MG63 (cell line): Measurements from ENCODE around the gene PROB1. TPM values are rescaled to one million over a fixed set of nuclear protein-coding genes. Genes with fewer than 3 reads are reported as not detected.
A peak's percentile ranks its signal among the peaks of the same experiment; 100 is the strongest.
"Not testable (repeated sequence)": the region's sequence is repeated elsewhere in the genome, so short reads cannot be mapped to it uniquely, and the experiment has no call there.

Source experiments
- DNase-seq: peaks from one replicate; pipeline ENCODE4 v3.0.0-alpha.2; 2020
- H3K27me3 ChIP-seq: fragments of 250-450 bp; sonication (Bioruptor Pico); 2 replicates; pipeline ENCODE4 v1.5.1; 2020; ENCODE audit warnings: mild to moderate bottlenecking, moderate library complexity
- H3K36me3 ChIP-seq: fragments of 250-450 bp; sonication (Bioruptor Pico); 2 replicates; pipeline ENCODE4 v1.5.1; 2020; ENCODE audit warnings: mild to moderate bottlenecking, moderate library complexity
- H3K4me3 ChIP-seq: fragments of 250-450 bp; sonication (Bioruptor Pico); 2 replicates; pipeline ENCODE4 v1.5.1; 2020; ENCODE audit warnings: mild to moderate bottlenecking, moderate library complexity
- H3K9me3 ChIP-seq: fragments of 250-450 bp; sonication (Bioruptor Pico); 2 replicates; pipeline ENCODE4 v1.5.1; 2020; ENCODE audit warnings: mild to moderate bottlenecking, moderate library complexity
- total RNA-seq: library from RNA; depleted of rRNA; stranded (reverse); fragments of >200 nt; shearing (Covaris generic); gene quantifications from 2 replicates; pipeline ENCODE4 v1.2.3, GENCODE V29; 2014; ENCODE audit warnings: low replicate concordance

The PROB1 gene
- total RNA-seq, 1 experiment from 2014 or later, result 0.13 TPM

DNA sequence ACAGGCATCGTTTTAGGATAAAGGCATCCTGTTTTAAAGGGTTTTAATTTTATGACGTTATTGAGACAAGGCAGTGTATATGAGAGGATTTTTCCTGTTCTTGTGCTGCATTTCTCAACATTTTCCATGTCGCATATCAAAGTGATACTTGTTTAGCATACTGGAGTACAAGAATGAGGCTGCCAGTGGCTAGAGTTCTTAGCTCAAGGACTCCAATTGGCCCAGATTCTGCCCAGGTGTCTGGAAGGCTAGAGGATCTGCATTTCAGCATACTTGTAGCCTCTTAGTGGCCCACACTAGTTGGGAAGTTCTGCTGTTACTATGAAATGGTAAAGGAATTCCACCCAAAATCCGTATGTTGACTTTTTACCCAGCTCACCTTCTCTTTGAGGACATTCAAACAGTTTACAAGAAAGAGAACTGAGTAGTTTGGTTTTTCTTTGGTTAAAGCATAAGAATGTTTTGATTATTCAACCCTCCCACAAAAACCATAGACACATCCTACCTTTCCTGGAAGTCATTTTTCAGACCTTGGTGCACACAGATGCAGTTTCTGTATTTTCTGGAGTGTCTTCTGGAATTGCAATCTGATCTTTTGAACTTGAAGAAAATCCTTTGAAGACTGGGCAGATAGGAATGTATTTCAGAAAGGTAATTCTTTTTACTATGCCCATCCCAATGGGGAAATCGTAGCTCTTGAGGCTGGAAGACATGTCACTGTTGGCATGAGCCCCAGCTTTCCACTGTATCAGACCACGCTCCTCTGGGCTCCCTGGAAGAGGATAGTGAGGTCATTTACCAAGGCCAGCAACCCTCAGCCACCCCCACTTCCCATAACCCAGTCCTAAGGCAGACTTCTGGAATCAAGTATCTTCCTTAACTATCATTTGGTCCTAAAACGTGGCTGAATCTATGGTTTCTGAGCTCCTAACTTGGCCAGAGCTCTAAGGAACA is 23.1 kb downstream of the PROB1 start:
- Histone ChIP-seq H3K36me3 (peaks cover 74% of the 10 kb centered on the region), H3K9me3 (no peaks in the 10 kb centered on the region), H3K4me3 (no peak overlapping the region), H3K27me3 (no peaks in the 10 kb centered on the region)
- peak; percentile 70 for DNase-seq

DNA sequence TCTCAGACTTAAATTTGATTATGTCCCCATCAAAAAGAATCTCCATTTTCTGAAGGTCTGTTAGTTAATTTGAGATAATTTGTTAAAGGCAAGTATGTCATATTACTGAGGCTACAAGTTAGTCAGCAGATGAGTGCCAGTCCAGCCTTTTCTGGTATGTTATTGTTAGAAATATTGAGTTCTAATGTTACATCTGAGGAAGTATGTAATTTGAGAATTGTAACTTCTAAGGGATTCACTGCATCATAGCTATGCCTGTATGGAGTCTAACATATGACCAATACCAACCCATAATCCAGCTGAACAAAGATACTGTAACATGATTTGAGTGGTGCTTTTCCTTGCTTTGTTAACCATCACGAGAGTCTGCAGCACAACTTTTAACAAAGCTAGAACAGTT is 25.7 kb downstream of the PROB1 start:
- Histone ChIP-seq H3K36me3 (peaks cover 82% of the 10 kb centered on the region), H3K27me3 (no peaks in the 10 kb centered on the region), H3K9me3 (no peaks in the 10 kb centered on the region), H3K4me3 (no peak overlapping the region)
- no peak for DNase-seq

DNA sequence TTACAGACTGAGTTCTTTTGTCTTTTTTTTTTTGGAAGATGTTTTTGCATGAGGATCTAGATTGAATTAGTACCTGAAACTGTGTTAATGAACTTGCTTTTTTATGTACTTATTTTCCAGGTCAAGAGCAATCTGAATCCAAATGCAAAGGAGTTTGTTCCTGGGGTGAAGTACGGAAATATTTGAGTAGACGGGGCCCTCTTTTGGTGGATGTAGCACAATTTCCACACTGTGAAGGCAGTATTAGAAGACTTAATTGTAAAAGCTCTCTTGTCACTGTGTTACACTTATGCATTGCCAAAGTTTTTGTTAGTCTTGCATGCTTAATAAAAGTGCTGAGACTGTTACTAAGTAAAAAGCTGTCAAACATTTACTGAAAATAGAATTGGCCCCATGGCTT is 26.3 kb downstream of the PROB1 start:
- no peak for DNase-seq
- H3K4me3 ChIP-seq, result no peak overlapping the region

DNA sequence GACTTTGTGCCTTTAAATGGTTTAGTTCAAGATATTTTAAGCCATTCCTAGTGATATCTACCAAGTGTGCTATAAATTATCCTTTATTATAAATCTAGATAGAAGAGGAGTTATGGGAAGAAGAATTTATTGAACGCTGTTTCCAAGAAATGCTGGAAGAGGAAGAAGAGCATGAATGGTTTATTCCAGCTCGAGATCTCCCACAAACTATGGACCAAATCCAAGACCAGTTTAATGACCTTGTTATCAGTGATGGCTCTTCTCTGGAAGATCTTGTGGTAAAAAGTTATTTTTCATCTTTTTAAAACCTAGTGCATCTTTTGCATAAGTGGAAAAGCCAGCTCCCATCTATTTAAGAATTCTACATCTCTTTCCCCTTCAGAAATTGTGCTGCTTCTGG is 30.4 kb downstream of the PROB1 start:
- Histone ChIP-seq H3K9me3 (no peaks in the 10 kb centered on the region), H3K27me3 (no peaks in the 10 kb centered on the region), H3K4me3 (no peak overlapping the region), H3K36me3 (peaks cover 71% of the 10 kb centered on the region)
- no peak for DNase-seq

More for the DNA sequence above, 26.3 kb downstream of the PROB1 start:
- peaks cover 88% of the 10 kb centered on the region for H3K36me3 ChIP-seq
- no peaks in the 10 kb centered on the region for H3K27me3 ChIP-seq
- no peaks in the 10 kb centered on the region for H3K9me3 ChIP-seq

DNA sequence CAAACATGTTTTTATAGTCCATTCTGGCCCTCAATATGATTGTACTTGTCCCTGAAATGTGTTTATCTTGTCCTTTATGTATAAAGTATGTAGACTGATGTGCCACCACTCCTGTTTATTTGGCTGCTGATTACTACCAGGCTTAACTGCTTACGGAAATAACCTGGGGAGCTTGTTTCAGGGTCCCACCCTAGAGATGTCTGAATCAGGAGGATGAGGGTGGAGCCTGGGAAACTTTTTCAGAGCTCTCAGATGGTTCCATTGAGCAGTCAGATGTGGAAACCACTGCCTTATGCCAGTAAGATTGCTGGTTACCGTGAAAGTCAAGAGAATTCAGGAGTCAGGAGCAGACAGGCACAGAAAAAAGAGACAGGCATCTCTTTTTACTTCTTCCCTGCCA is 31.0 kb downstream of the PROB1 start:
- Histone ChIP-seq H3K9me3 (no peaks in the 10 kb centered on the region), H3K27me3 (no peaks in the 10 kb centered on the region), H3K4me3 (no peak overlapping the region), H3K36me3 (peaks cover 66% of the 10 kb centered on the region)
- no peak for DNase-seq

DNA sequence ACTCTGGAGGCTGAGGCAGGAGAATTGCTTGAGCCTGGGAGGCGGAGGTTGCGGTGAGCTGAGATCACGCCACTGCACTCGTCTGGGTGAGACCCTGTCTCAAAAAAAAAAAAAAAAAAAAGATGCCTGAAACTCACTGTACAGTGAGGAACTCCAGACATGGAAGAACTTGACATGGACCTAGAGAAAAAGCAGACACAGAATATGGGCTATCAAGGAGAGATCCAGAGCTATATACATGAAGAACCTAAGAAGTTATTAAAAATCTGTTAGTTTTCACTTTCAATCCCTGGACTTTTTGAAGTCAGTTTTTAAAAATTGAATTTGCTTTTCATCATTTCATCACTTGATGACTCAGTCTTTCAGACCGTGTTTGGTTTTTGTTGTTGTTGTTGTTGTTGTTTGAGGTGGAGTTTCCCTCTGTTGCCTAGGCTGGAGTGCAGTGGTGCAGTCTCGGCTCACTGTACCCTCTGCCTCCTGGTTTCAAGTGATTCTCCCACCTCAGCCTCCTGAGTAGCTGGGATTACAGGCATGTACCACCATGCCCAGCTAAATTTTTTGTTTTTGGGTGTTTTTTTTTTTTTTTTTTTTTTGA is 33.0 kb downstream of the PROB1 start:
- Histone ChIP-seq H3K9me3 (no peaks in the 10 kb centered on the region), H3K36me3 (peaks cover 61% of the 10 kb centered on the region), H3K27me3 (no peaks in the 10 kb centered on the region), H3K4me3 (no peak overlapping the region)
- DNase-seq, result no peak

DNA sequence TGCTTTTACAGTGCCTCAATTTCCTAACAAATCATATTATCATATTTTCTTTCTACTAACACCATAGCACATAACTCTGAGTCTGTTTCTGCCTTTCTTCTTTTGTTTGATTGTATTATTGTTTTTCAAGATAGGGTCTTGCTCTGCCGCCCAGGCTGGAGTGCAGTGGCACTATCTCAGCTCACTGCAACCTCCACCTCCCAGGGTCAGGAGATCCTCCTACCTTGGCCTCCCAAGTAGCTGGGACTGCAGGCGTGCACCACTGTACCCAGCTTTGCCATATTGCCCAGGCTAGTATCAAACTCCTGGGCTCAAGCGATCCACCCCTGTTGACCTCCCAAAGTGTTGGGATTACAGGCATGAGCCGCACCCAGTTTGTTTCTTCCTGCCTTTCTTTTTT is 34.5 kb downstream of the PROB1 start:
- H3K36me3 ChIP-seq, result peaks cover 53% of the 10 kb centered on the region

DNA sequence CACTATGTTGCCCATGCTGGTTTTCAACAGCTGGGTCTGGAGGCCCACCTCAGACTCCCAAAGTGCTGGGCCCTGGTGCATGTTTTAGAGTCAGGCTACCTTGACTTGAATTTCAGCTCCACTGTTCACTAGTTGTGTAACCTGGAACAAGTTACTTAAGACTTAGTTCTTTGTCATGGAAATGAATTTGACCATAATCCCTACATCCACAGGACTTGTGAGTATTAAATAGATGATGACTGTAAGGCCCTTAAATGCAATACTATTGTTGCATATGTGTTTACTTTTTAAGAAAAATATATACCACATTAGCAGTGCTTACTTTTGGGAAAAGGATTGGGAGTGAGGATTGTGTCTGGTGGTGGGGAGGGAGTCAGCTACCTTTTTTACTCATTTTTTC is 36.8 kb downstream of the PROB1 start:
- H3K4me3 ChIP-seq, result no peak overlapping the region
- DNase-seq, result no peak
- peaks cover 45% of the 10 kb centered on the region for H3K36me3 ChIP-seq
- no peaks in the 10 kb centered on the region for H3K27me3 ChIP-seq
- H3K9me3 ChIP-seq, result peaks cover 11% of the 10 kb centered on the region

More for the DNA sequence above, 34.5 kb downstream of the PROB1 start:
- Histone ChIP-seq H3K9me3 (no peaks in the 10 kb centered on the region), H3K27me3 (no peaks in the 10 kb centered on the region), H3K4me3 (no peak overlapping the region)
- DNase-seq, result no peak

DNA sequence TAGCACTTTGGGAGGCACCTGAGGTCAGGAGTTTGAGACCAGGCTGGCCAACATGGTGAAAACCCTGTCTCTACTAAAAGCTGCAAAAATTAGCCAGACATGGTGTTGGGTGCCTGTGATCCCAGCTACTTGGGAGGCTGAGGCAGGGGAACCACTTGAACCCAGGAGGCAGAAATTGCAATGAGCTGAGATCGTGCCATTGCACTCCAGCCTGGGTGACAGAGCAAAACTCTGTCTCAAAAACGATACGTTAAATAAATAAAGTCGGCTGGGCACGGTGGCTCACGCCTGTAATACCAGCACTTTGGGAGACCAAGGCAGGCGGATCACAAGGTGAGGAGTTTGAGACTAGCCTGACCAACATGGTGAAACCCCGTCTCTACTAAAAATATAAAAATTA is 39.0 kb downstream of the PROB1 start:
- Histone ChIP-seq H3K36me3 (peaks cover 54% of the 10 kb centered on the region), H3K9me3 (peaks cover 12% of the 10 kb centered on the region)
- DNase-seq, H3K4me3 ChIP-seq, H3K27me3 ChIP-seq: not testable (repeated sequence)

DNA sequence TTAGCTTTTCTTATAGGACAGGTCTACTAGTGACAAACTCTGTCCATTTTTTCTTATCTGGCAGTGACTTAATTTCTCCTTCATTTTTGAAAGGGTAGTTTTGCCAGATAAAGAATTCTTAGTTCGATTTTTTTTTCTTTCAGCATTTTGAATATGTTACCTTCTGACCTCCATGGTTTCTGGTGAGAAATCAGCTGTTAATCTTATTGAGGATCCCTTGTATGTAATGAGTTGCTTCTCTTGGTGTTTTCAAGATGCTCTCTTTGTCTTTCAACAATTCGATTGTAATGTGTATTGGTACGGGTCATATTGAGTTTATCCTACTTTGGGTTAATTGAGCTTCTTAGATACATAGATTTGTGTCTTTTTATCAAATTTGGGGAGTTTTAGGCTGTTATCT is 40.7 kb downstream of the PROB1 start:
- no peak overlapping the region for H3K4me3 ChIP-seq
- H3K36me3 ChIP-seq, result peaks cover 52% of the 10 kb centered on the region
- no peak for DNase-seq
- no peaks in the 10 kb centered on the region for H3K27me3 ChIP-seq
- peaks cover 12% of the 10 kb centered on the region for H3K9me3 ChIP-seq

DNA sequence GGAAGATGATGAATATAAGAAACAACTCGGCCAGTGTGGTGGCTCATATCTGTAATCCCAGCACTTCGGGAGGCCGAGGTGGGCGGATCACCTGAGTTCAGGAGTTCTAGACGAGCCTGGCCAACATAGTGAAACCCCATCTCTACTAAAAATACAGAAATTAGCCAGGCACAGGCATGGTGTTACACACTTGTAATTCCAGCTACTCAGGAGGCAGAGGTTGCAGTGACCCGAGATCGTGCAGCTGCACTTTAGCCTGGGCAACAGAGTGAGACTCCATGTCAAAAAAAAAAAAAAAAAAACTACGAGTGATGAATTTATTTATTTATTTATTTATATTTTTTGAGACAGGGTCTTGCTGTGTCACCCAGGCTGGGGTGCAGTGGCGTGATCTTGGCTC is 47.0 kb downstream of the PROB1 start:
- H3K27me3 ChIP-seq, H3K4me3 ChIP-seq, H3K9me3 ChIP-seq, DNase-seq: not testable (repeated sequence)
- peaks cover 63% of the 10 kb centered on the region for H3K36me3 ChIP-seq

DNA sequence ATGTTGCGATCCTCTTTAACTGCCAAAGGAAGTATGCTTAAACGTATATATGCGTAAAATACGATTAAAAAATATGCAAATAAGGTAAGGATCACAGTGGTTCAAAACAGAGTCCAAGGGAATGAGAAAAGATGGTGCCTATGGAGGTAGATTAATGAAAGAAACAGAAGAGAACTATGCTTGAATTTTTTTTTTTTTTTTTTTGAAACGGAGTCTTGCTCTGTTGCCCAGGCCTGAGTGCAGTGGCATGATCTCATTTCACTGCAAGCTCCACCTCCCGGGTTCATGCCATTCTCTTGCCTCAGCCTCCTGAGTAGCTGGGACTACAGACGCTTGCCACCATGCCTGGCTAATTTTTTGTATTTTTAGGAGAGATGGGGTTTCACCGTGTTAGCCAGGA is 49.5 kb downstream of the PROB1 start:
- not testable (repeated sequence) for H3K9me3 ChIP-seq, H3K27me3 ChIP-seq, H3K4me3 ChIP-seq, DNase-seq
- H3K36me3 ChIP-seq, result peaks cover 51% of the 10 kb centered on the region

DNA sequence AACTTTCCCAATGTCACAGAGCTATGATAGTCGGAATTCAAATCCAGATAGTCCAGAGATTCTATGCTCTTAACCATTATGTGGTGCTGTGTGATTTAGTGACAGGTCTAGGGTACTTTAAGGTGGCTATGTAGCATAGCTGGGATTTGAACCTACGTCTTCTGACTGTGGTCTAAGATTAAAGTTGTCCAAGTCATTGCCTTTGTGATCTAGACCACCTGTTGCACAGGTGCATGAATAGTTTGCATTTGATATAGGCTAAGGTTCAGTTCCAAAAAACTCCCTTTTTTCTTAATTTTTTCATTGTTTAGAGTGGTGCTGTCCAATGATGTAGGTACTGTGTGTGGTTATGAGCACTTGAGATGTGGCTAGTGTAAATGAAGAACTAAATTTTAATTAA is 50.7 kb downstream of the PROB1 start:
- Histone ChIP-seq H3K4me3 (no peak overlapping the region), H3K27me3 (no peaks in the 10 kb centered on the region), H3K36me3 (peaks cover 45% of the 10 kb centered on the region), H3K9me3 (no peaks in the 10 kb centered on the region)
- DNase-seq, result no peak

DNA sequence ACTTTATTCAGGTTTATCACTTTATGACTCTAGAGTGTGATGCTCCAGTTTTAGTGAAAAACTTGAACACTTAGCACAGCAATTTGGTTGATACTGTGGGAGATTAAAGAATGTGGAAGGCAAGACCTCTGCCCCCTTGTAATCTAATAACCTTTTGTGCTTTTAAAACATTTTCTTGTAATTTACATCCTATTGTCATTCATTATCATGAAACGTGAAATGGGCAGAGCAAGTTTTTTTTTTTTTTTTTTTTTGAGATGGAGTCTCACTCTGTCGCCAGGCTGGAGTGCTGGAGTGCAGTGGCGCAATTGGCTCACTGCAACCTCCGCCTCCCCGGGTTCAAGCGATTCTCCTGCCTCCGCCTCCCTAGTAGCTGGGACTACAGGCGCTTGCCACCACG is 51.4 kb downstream of the PROB1 start:
- Histone ChIP-seq H3K36me3 (peaks cover 39% of the 10 kb centered on the region), H3K4me3 (peak overlapping the region; percentile 96), H3K9me3 (no peaks in the 10 kb centered on the region), H3K27me3 (no peaks in the 10 kb centered on the region)
- DNase-seq, result no peak

DNA sequence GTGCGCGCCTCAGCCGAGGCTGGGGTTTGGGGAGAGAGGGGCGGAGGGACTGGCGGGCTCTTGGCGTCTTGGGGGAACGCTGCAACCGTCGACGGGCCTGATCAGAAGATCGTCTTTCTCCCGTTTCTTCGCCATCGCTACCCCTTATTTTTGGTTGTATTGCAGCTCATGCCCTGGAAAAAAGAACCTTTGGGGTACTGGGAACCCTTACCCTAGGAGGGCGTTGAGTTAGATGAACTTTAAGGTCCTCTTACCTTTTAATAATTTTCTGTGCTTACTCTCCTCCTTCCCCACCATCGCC is 52.5 kb downstream of the PROB1 start:
- DNase-seq, result no peak
- H3K4me3 ChIP-seq, result peak overlapping the region; percentile 96
- peaks cover 35% of the 10 kb centered on the region for H3K36me3 ChIP-seq
- H3K27me3 ChIP-seq, result no peaks in the 10 kb centered on the region
- no peaks in the 10 kb centered on the region for H3K9me3 ChIP-seq

DNA sequence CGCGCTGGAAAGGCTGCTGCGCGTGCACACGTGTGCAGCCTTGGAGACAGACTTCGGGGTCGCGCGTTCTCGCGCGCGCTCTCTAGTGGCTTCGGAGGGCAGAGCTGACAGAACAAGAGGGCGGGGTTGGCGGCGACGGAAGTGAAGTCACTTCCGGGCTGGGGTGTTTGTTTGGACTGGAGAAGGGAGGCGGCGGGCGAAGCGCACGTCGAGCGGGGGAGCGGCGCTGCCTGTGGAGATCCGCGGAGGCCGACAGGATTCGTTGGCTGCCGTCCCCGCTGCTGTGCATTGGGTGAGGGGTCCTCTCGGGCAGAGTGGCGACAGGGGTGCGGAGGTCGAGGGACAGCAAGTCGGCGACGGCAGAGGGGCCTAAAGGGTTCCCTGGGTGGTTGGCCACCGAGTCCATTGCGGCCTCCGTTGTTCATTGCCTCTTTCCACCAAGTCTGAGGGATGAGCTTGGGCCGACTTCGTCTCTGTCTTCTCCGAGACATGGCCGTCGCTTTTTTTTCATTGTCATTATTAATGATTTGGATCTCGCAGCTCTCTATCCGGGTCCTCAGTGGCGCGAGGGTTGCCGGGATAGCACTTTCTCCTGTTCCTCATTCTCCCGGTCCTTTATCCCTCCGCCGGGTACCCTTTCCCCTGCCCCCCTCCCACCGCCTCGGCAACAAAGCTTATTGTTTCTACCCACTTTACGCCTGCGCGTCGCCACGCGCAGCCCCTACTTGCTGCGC is 53.0 kb downstream of the PROB1 start, which contains the start of gene PAIP2:
TSS of gene PAIP2 (plus strand) at position 166 of the 734 bp plus-strand sequence. CDS start 21,931 bp downstream, outside the sequence.
- peak within 1 kb of the TSS; percentile 96 for H3K4me3 ChIP-seq
- peak; percentile 99 for DNase-seq
- H3K27me3 ChIP-seq, result no peaks in the 10 kb centered on the region
- peaks cover 33% of the 10 kb centered on the region for H3K36me3 ChIP-seq
- H3K9me3 ChIP-seq, result no peaks in the 10 kb centered on the region

DNA sequence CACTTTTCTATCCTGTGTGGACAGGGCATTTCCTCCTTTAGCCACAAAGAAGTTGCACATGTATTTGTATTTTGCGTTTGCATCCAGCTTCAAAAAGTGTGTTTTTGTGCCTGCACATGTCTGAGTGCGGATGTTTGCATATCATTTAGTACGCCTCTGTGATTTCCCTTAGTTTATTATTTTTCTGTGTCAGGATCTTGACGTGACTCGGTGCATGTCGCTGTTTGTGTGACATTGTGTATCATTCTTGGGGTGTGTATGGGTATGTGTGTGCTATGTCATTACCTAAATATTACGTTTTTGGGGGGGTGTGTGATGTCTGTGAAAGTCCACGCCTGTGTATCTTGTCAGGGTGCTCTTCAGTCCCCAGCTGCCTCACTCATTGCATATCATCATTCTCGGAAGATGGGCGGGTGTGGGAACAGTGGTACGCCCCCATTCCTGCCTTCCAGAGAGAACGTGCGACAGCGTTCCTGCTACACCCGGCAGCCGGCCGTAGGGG is 53.7 kb downstream of the PROB1 start:
- Histone ChIP-seq H3K27me3 (no peaks in the 10 kb centered on the region), H3K9me3 (no peaks in the 10 kb centered on the region), H3K4me3 (peak overlapping the region; percentile 96), H3K36me3 (peaks cover 27% of the 10 kb centered on the region)
- no peak for DNase-seq
